HepG2 (cell line): ENCODE data around the gene CSTPP1. TPM values are rescaled to one million over a fixed set of nuclear protein-coding genes. Genes with fewer than 3 reads are reported as not detected.
A peak's percentile ranks its signal among the peaks of the same experiment; 100 is the strongest.

Source experiments
- AHR ChIP-seq: IDR thresholded peaks from 2 replicates; pipeline ENCODE4 v1.6.1; 2018; ENCODE audit warnings: missing genetic modification reagents, missing compliant biosample characterization
- ARID5B ChIP-seq: IDR thresholded peaks from 2 replicates; pipeline ENCODE4 v1.4.0; 2020; ENCODE audit warnings: mild to moderate bottlenecking, missing genetic modification reagents
- CBX5 ChIP-seq: sonication (generic); formaldehyde crosslinking; IDR thresholded peaks from 2 replicates; pipeline ENCODE4 v1.4.0; 2020; ENCODE audit warnings: missing genetic modification reagents, borderline replicate concordance
- CHD2 ChIP-seq: IDR thresholded peaks from 2 replicates; pipeline ENCODE4 v1.6.1; 2011; ENCODE audit warnings: low read depth, low read length, improper control_type of control experiment
- HES4 ChIP-seq: sonication (generic); formaldehyde crosslinking; IDR thresholded peaks from 2 replicates; pipeline ENCODE4 v1.9.0; 2021; ENCODE audit warnings: mild to moderate bottlenecking, missing genetic modification reagents, borderline replicate concordance
- IRF2 ChIP-seq: IDR thresholded peaks from 2 replicates; pipeline ENCODE4 v1.6.1; 2018; ENCODE audit warnings: missing genetic modification reagents, missing compliant biosample characterization
- KLF9 ChIP-seq: IDR thresholded peaks from 2 replicates; pipeline ENCODE4 v1.6.1; 2016; ENCODE audit warnings: low read depth
- MLXIP ChIP-seq: sonication (generic); formaldehyde crosslinking; IDR thresholded peaks from 2 replicates; pipeline ENCODE4 v1.9.0; 2021; ENCODE audit warnings: missing genetic modification reagents, borderline replicate concordance
- PHF8 ChIP-seq: sonication (generic); formaldehyde crosslinking; IDR thresholded peaks from 2 replicates; pipeline ENCODE4 v1.5.0; 2020; ENCODE audit warnings: missing genetic modification reagents
- PRMT3 ChIP-seq: sonication (generic); formaldehyde crosslinking; IDR thresholded peaks from 2 replicates; pipeline ENCODE4 v1.8.1; 2022; ENCODE audit warnings: low read depth, mild to moderate bottlenecking, moderate library complexity, missing genetic modification reagents, borderline replicate concordance
- RFX5 ChIP-seq: IDR thresholded peaks from 2 replicates; pipeline ENCODE4 v1.6.1; 2011; ENCODE audit warnings: low read depth, low read length, improper control_type of control experiment
- ZNF17 ChIP-seq: sonication (generic); formaldehyde crosslinking; IDR thresholded peaks from 2 replicates; pipeline ENCODE4 v1.5.0; 2020; ENCODE audit warnings: mild to moderate bottlenecking, missing genetic modification reagents
- ZNF24 ChIP-seq: fragments of 450-650 bp; IDR thresholded peaks from 2 replicates; pipeline ENCODE4 v1.6.1; 2017; ENCODE audit warnings: antibody characterized with exemption, mild to moderate bottlenecking
- ZNF496 ChIP-seq: sonication (generic); formaldehyde crosslinking; IDR thresholded peaks from 2 replicates; pipeline ENCODE4 v1.8.1; 2023; ENCODE audit warnings: mild to moderate bottlenecking, moderate library complexity, missing genetic modification reagents; ENCODE audit not compliant: insufficient replicate concordance
- ZNF503 ChIP-seq: sonication (generic); formaldehyde crosslinking; IDR thresholded peaks from 2 replicates; pipeline ENCODE4 v1.4.0; 2020; ENCODE audit warnings: missing genetic modification reagents
- ZNF574 ChIP-seq: sonication (generic); formaldehyde crosslinking; IDR thresholded peaks from 2 replicates; pipeline ENCODE4 v1.4.0; 2020; ENCODE audit warnings: missing genetic modification reagents
- ZNF615 ChIP-seq: sonication (generic); formaldehyde crosslinking; IDR thresholded peaks from 2 replicates; pipeline ENCODE4 v1.5.0; 2020; ENCODE audit warnings: mild to moderate bottlenecking, missing genetic modification reagents, borderline replicate concordance
- polyA plus RNA-seq, 8 experiments: library from polyadenylated mRNA; depleted of rRNA in 3 of 8; stranded (reverse) in 7 of 8; unstranded in 1 of 8; fragments of >200 nt; fragmentation: Illumina TruSeq in 4 of 8; extraction: Trizol in 4 of 8; gene quantifications; 2 replicates each; pipeline versions ENCODE4 v1.2.1 to v1.2.3, GENCODE V29; 2011 to 2016; ENCODE audit warnings: low read depth in 4 of 8, missing spikeins in 1 of 8, mixed read lengths in 1 of 8; ENCODE audit not compliant: insufficient read depth in 1 of 8
- total RNA-seq, 5 experiments: library from RNA; depleted of rRNA; stranded (reverse); fragments of >200 nt; fragmentation: Illumina TruSeq; extraction: Trizol; gene quantifications; 2 replicates each; pipeline ENCODE4 v1.2.3, GENCODE V29; 2016; ENCODE audit warnings: low read depth in 1 of 5

CSTPP1 gene
- total and polyA plus RNA-seq, 2 of the 13 experiments (the other 11 are each of a cell fraction or from before 2014, with no cell fraction given): 12.3 to 14.6 TPM

GRCh38 chr11:47152953-47153950 is 216.7 kb downstream of the CSTPP1 start (continued):
- TF ChIP-seq PHF8 (CRISPR knock-in tag): no peak
- 0 out of 2 replicates have a peak, but pooled peaks have one; percentile 14 for TF ChIP-seq ARID5B (CRISPR knock-in tag)
- TF ChIP-seq ZNF615 (CRISPR knock-in tag): no peak
- TF ChIP-seq ZNF17 (CRISPR knock-in tag): no peak
- TF ChIP-seq CHD2: no peak
- no peak for TF ChIP-seq MLXIP
- TF ChIP-seq ZNF574 (CRISPR knock-in tag): no peak
- no peak for TF ChIP-seq ZNF496 (CRISPR knock-in tag)
- TF ChIP-seq CBX5 (CRISPR knock-in tag): 0 out of 2 replicates have a peak, but pooled peaks have one; percentile 50
- TF ChIP-seq AHR (CRISPR knock-in tag): no peak
- TF ChIP-seq ZNF503 (CRISPR knock-in tag): no peak
- TF ChIP-seq RFX5: no peak
- TF ChIP-seq PRMT3 (CRISPR knock-in tag): no peak
- 0 out of 2 replicates have a peak, but pooled peaks have one; percentile 61 for TF ChIP-seq ZNF24
- TF ChIP-seq IRF2 (CRISPR knock-in tag): peak; percentile 33; the same call in 1 of the 2 replicates
- no peak for TF ChIP-seq HES4 (CRISPR knock-in tag)
- TF ChIP-seq KLF9 (CRISPR knock-in tag): no peak
